Thyroid gland (tissue), 4 donors: Measurements from ENCODE around the gene GALK1. TPM values are rescaled to one million over a fixed set of nuclear protein-coding genes. Genes with fewer than 3 reads are reported as not detected.
"Not testable (repeated sequence)": the region's sequence is repeated elsewhere in the genome, so short reads cannot be mapped to it uniquely, and the experiment has no call there.

ENCODE experiments used
- DNase-seq, 2 donors: peaks; one replicate each; pipeline ENCODE4 v3.0.0-alpha.2; 2019
- H3K27ac ChIP-seq, 3 donors: fragments of 200-600 bp; sonication (generic); 1 replicate in 2 of 3; 2 replicates in 1 of 3; pipeline ENCODE4 v1.5.1; 2016 to 2019; ENCODE audit warnings: mild to moderate bottlenecking in 1 of 3, moderate library complexity in 1 of 3
- H3K27me3 ChIP-seq: fragments of 200-600 bp; sonication (generic); one replicate; pipeline ENCODE4 v1.5.1; 2019
- H3K36me3 ChIP-seq, 2 donors: fragments of 200-600 bp; sonication (generic); one replicate each; pipeline ENCODE4 v1.5.1; 2016 to 2019
- H3K4me1 ChIP-seq, 2 donors: fragments of 200-600 bp; sonication (generic); one replicate each; pipeline ENCODE4 v1.5.1; 2017 to 2019
- H3K4me3 ChIP-seq, 3 donors: fragments of 200-600 bp; sonication (generic); replicated peaks in 1 of 3; 1 replicate in 2 of 3; 2 replicates in 1 of 3; pipeline ENCODE4 v1.5.1; 2016; ENCODE audit warnings: mild to moderate bottlenecking in 1 of 3
- H3K9me3 ChIP-seq: fragments of 200-600 bp; sonication (generic); one replicate; pipeline ENCODE4 v1.5.1; 2017
- POLR2A ChIP-seq, 2 donors: fragments of 450-650 bp; IDR thresholded peaks; one replicate each; pipeline ENCODE4 v1.6.1; 2017; ENCODE audit warnings: antibody characterized with exemption in 2 of 2, mild to moderate bottlenecking in 2 of 2, moderate library complexity in 1 of 2
- WGBS, 2 donors: methylation state at CpG; one replicate each; pipeline ENCODE4 v1.1.5; 2017; 5-methylcytosine and 5-hydroxymethylcytosine counted together
- intact Hi-C: fragments of 100-400 bp; cut with DNase I; formaldehyde crosslinking; loops from one replicate; pipeline ENCODE4 v1.15.1; 2023
- total RNA-seq, 4 donors: library from RNA; depleted of rRNA; stranded (reverse); fragments of >200 nt; gene quantifications; one replicate each; pipeline ENCODE4 v1.2.3, GENCODE V29; 2016
- TF ChIP-seq, protein P1 (sequence below), 6 experiments: fragments of 200-600 bp in 3 of 6; fragments of 450-650 bp in 3 of 6; sonication (generic) in 3 of 6; IDR thresholded peaks; one replicate each; pipeline ENCODE4 v1.5.1; 2016 to 2019; ENCODE audit warnings: antibody characterized with exemption in 6 of 6, mild to moderate bottlenecking in 2 of 6, inconsistent platforms in 1 of 6, moderate library complexity in 1 of 6

Gene GALK1
- total RNA-seq, 4 donors from 2014 or later: 15.4 to 28.5 (median 24.9) TPM

DNA sequence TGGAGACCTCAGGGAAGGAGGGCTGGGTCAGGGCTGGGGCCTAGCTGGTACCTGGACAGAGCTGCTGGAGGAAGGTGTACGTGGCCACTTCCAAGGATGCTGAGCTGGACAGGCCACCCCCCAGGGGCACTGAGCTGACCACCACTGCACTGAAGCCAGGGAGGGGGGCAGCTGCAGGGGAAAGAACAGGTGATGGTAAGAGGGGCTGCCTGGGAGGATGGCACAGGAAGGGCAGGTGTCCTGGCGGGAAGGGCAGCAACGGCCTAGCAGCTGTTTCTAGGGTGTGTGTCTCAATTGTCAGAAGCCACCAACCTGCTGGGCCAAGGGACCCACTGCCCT, 1.8 kb downstream of the GALK1 start:
- Histone ChIP-seq H3K9me3 (no peaks in the 10 kb centered on the region), H3K36me3 (no peaks in the 10 kb centered on the region), H3K27ac (no peak overlapping the region), H3K4me3 (no peak overlapping the region), H3K27me3 (no peaks in the 10 kb centered on the region), H3K4me1 (peaks cover 10 to 11% of the 10 kb centered on the region in 2 donors)
- TF ChIP-seq, protein P1, sequence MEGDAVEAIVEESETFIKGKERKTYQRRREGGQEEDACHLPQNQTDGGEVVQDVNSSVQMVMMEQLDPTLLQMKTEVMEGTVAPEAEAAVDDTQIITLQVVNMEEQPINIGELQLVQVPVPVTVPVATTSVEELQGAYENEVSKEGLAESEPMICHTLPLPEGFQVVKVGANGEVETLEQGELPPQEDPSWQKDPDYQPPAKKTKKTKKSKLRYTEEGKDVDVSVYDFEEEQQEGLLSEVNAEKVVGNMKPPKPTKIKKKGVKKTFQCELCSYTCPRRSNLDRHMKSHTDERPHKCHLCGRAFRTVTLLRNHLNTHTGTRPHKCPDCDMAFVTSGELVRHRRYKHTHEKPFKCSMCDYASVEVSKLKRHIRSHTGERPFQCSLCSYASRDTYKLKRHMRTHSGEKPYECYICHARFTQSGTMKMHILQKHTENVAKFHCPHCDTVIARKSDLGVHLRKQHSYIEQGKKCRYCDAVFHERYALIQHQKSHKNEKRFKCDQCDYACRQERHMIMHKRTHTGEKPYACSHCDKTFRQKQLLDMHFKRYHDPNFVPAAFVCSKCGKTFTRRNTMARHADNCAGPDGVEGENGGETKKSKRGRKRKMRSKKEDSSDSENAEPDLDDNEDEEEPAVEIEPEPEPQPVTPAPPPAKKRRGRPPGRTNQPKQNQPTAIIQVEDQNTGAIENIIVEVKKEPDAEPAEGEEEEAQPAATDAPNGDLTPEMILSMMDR (IDR thresholded peaks at IDR 0.05): no peak
- TF ChIP-seq POLR2A (IDR thresholded peaks at IDR 0.05): no peak
- intact Hi-C loops: no loop called here
- 94 to 97% methylated on average over 2 to 3 of the region's 3 CpGs for WGBS, 2 donors
- no peak for DNase-seq

DNA sequence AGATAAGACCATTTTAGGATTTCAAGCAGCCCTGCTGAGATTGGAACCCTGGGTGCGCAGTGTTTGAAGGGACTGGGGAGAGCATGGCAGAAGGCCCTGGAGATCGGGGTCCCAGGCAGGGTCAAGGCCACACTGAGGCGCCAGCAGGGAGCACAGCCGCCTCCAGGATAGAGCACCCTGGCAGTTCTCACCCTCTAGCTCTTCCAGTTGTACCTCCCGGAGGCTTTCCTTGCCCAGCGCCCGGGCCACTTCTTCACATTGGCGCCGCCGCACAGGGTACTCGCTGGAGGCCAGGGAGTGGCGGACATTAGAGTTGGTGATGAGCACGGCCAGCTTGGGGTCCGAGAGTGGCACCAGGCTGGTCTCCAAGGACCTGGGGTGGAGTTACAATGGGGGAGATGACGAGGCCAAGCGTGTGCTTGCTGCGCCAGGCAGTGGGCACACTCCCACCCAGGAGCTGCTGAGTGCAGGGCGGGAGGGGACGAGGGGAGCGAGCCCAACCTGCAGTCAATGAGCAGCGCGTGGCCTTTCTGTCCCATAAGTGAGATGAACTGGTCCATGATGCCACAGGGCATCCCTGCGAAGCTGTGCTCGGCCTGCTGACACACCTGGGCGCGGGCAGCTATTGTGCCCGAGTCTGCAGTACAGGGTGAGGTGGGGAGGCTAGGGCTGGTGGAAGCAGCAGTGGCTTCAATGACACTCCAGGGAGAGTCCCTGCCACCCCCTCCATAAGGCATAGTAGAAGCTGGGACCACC, 2.3 kb downstream of the GALK1 start:
- TF ChIP-seq, protein P1 (IDR thresholded peaks at IDR 0.05): no peak
- no peak for TF ChIP-seq POLR2A (IDR thresholded peaks at IDR 0.05)
- Histone ChIP-seq H3K27me3 (no peaks in the 10 kb centered on the region), H3K36me3 (peaks cover 0 to 3% of the 10 kb centered on the region in 2 donors), H3K27ac (no peak overlapping the region), H3K4me3 (no peak overlapping the region), H3K4me1 (peaks cover 10 to 11% of the 10 kb centered on the region in 2 donors), H3K9me3 (no peaks in the 10 kb centered on the region)
- DNase-seq: no peak
- intact Hi-C loops: no loop called here
- 95 to 96% methylated on average over 24 to 26 of the region's 27 CpGs for WGBS, 2 donors

DNA sequence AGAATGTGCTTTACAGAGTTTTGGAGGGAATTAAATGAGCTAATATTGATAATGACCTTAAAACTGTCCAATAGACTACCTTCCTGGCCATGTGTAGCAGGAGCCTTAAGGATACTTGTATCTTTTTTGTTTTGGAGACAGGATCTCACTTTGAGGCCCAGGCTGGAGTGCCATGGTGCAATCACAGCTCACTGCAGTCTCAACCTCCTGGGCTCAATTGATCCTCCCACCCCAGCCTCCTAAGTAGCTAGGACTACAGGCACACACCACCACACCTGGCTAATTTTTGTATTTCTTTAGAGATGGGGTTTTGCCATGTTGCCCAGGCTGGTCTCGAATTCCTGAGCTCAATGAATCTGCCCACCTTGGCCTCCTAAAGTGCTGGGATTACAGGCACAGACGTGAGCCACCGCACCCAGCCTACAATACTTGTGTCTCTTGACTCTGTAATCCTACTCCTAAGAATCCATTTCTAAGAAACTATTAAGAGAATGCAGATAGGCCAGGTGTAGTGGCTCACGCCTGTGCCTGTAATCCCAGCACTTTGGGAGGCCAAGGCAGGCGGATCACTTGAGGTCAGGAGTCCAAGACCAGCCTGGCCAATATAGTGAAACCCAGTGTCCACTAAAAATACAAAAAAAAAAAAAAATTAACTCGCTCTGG, 4.9 kb downstream of the GALK1 start:
- H3K4me3 ChIP-seq, intact Hi-C loops: not testable (repeated sequence)

DNA sequence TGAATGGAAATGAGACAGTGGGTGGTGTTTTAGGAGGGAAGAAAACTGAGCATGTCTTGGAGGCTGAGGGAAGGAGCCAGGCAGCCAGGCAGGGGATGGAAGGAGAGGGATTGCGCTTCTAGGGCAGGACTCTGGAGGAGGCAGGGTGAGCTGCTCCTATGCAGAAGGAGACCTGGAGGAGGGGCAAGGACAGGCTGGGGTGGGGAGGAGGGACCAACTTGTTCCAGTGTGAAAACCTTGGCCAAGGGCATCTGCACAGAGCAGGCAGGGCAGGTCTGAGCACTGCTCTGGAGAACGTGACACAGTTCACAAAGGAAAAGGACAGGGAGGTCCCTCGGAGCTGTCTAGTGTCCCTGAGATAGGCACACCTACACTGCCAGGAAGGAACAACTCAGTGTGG, 5.5 kb downstream of the GALK1 start:
- intact Hi-C loops: no loop called here
- Histone ChIP-seq H3K27ac (no peak overlapping the region), H3K27me3 (no peaks in the 10 kb centered on the region), H3K9me3 (no peaks in the 10 kb centered on the region), H3K4me3 (no peak overlapping the region), H3K4me1 (peaks cover 8 to 12% of the 10 kb centered on the region in 2 donors), H3K36me3 (peaks cover 0 to 3% of the 10 kb centered on the region in 2 donors)
- TF ChIP-seq, protein P1 (IDR thresholded peaks at IDR 0.05): no peak
- no peak for TF ChIP-seq POLR2A (IDR thresholded peaks at IDR 0.05)
- DNase-seq: no peak
- WGBS, 2 donors: 81 to 88% methylated on average over 2 to 3 of the region's 3 CpGs

More for the DNA sequence above, 4.9 kb downstream of the GALK1 start:
- not testable (repeated sequence) for H3K27ac ChIP-seq, H3K27me3 ChIP-seq, DNase-seq, H3K9me3 ChIP-seq, H3K36me3 ChIP-seq
- 99% methylated on average over 6 of the region's 6 CpGs for WGBS, 2 donors
- peaks cover 10 to 11% of the 10 kb centered on the region in 2 donors for H3K4me1 ChIP-seq

DNA sequence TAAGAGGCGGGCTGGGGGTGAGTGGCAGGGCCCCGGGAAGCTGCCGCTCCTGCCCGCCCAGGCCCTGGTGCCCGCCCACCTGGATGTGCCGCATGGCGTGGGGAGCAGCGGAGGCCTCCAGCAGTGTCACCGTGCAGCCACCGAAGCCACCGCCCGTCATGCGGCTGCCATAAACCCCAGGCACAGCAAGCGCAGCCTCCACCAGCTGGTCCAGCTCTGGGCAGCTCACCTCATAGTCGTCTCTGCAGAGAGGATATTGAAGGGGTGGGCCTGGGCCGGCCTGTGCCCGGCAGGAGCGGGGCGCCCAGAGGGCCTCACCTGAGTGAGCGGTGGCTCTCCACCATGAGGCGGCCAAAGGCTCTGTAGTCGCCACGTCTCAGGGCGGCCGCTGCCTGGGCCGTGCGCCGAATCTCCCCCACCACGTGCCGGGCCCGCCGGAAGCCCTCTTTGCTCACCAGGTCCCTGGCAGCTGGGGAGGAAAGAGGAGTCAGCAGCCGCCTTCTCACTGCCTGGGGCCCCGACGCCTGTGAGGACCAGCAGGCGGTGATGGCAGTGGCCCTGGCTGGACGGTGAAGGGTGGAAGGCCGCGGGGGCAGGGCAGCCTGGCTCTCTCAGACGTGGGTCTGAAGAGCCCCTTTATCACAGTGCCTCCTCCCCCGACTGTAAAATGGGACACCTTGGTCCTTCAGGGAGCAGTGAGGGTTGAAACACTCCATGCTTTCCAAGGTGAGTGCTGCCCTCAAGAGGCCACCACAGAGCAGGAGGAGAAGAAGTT, 6.7 kb downstream of the GALK1 start:
- no peak overlapping the region for H3K27ac ChIP-seq
- WGBS, 2 donors: 38 to 79% methylated on average over 4 to 15 of the region's 41 CpGs
- no peak for TF ChIP-seq POLR2A (IDR thresholded peaks at IDR 0.05)
- TF ChIP-seq, protein P1 (IDR thresholded peaks at IDR 0.05): no peak
- no peaks in the 10 kb centered on the region for H3K27me3 ChIP-seq
- no peak overlapping the region for H3K4me3 ChIP-seq
- no peak for DNase-seq
- peaks cover 9 to 13% of the 10 kb centered on the region in 2 donors for H3K4me1 ChIP-seq
- H3K36me3 ChIP-seq: peaks cover 0 to 3% of the 10 kb centered on the region in 2 donors
- intact Hi-C loops: no loop called here
- H3K9me3 ChIP-seq: no peaks in the 10 kb centered on the region
